ENCODE measurements around the gene RTP5.

The RTP5 gene

DNA sequence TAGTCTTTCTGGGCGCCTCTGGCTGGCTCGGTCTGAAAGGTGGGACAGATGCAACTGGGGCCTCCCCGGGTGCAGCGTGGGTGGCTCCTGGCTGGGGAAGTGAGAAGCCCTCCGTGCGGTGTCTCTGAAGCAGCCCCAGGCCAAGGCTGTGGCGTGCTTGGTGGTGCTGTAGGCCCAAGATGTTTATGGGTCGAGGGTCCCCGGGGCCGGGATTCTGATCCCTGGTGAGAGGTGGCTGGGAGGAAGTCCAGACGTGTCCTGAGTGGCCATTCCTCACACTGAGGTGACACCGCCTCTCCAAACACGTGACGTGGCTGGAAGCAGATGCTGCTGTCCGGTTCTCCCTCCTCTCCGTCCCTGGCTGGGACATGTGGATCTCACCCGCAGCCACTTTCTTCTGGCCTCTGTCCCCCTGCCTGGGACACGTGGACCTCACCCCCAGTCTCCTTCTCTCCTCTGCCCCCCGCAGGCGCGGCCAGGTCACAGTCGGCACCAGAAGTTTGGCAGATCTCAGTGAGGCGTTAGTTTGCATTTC is 12.6 kb downstream of the RTP5 start:
- TF ChIP-seq, protein P1, sequence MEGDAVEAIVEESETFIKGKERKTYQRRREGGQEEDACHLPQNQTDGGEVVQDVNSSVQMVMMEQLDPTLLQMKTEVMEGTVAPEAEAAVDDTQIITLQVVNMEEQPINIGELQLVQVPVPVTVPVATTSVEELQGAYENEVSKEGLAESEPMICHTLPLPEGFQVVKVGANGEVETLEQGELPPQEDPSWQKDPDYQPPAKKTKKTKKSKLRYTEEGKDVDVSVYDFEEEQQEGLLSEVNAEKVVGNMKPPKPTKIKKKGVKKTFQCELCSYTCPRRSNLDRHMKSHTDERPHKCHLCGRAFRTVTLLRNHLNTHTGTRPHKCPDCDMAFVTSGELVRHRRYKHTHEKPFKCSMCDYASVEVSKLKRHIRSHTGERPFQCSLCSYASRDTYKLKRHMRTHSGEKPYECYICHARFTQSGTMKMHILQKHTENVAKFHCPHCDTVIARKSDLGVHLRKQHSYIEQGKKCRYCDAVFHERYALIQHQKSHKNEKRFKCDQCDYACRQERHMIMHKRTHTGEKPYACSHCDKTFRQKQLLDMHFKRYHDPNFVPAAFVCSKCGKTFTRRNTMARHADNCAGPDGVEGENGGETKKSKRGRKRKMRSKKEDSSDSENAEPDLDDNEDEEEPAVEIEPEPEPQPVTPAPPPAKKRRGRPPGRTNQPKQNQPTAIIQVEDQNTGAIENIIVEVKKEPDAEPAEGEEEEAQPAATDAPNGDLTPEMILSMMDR (conservative IDR thresholded peaks at IDR 0.05; ENCODE audit: low read depth) = no peak
- DNase-seq (ENCODE audit: low spot score) = no peak
- H3K27ac ChIP-seq = peak overlapping the region; percentile 87
- POLR2A ChIA-PET (ENCODE audit: low non-redundant PET) = no interaction called here
- CTCF ChIA-PET = interaction anchor here (0.5 kb wide), 1 partner anchor 19 kb away, joined by 5 read pairs; no protein-coding TSS in a partner anchor

DNA sequence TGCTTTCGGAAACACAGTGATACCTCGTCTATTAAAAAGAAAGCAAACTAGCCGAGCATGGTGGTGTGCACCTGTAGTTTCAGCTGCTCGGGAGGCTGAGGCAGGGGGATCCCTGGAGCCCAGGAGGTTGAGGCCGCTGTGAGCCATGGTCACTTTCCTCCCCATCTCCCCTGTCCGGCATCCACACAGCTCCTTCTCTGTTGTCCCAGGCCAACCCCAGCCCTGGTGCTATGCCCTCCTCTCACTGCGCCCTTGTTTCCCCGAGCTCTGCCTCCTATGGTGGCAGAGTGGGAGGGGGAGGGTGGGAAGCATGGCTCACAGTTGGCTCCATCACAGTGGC is 15.4 kb downstream of the RTP5 start:
- TF ChIP-seq, protein P1 (conservative IDR thresholded peaks at IDR 0.05; ENCODE audit: low read depth) = no peak
- POLR2A ChIA-PET (ENCODE audit: low non-redundant PET) = interaction anchor here (1.7 kb wide), 1 partner anchor 151 kb away, joined by 3 read pairs; the partner anchor contains the start of gene D2HGDH
- CTCF ChIA-PET = interaction anchor here (0.6 kb wide), 1 partner anchor 1034 kb away, joined by 4 read pairs; no protein-coding TSS in a partner anchor

DNA sequence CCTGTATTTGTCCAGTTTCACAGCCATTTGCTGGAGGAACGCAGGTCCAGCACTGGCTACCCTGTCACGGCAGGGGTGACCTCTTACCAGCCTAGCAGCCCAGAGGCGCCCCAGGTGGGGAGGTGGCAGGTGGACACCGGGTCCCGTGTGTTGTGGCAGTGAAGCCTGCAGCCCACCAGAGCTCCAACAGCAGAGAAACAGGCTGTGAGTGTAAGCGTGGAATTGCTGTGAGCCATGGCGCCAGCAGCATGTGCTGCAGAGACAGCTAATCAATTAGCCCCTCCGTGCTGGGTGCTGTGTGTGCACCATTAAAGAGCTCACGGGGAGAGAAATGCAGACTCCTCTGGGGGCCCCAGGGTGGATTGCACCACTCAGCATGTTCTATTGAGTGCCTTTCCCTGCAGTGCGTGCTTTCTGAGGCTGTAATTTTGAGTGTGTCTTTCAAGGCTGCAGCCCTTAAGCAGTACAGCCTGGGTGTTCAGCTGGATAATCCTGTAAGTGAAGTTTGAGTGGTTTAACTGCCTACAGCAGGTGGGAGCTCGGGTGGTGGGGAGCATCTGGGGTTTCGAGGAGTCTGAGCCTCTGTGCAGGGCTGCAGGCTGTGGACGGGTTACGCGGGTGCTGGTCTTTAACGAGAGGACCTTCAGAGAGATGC is 15.9 kb downstream of the RTP5 start:
- H3K27ac ChIP-seq = no peak overlapping the region
- ChIA-PET CTCF (interaction anchor here (0.6 kb wide), 1 partner anchor 1034 kb away, joined by 4 read pairs; no protein-coding TSS in a partner anchor), POLR2A (ENCODE audit: low non-redundant PET) (interaction anchor here (1.7 kb wide), 1 partner anchor 151 kb away, joined by 3 read pairs; the partner anchor contains the start of gene D2HGDH)
- TF ChIP-seq, protein P1 (conservative IDR thresholded peaks at IDR 0.05; ENCODE audit: low read depth) = no peak
- no peak for DNase-seq (ENCODE audit: low spot score)

More for the DNA sequence above, 15.4 kb downstream of the RTP5 start:
- no peak for DNase-seq (ENCODE audit: low spot score)
- no peak overlapping the region for H3K27ac ChIP-seq

DNA sequence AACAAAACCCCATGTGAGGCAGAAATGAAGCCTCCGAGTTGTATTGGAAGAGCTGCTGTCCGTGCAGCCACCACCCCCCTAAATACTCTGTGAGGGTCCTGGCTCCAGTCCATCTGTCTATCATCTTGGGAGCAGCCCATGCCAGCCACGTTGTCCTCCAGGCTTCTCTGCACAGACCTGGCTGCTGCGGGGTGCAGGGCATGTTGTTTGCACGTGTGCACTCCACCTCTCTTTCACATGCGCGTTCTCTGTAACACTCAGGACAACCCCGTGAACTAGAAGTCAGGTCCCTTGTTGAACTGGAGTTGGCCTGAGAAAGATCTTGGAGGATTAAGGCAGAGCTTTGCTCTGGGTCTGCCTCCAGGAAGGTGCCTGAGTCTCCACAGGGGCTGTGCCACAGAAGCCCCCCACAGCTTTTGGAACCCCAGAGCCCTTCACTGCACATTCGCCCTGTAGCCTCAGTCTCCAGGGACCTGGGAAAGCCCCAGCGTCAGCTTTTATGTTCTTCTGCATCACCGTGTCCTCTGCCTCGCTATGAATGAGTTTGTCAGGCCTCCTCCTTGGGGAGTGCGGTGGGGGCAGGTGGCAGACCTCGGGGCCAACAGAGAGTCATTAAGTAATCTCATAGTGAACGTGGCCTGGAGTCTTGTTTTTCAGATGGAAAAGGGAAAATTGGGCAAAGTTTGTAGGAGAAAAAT is 16.6 kb downstream of the RTP5 start:
- ChIA-PET POLR2A (ENCODE audit: low non-redundant PET) (no interaction called here), CTCF (no interaction called here)
- TF ChIP-seq, protein P1 (conservative IDR thresholded peaks at IDR 0.05; ENCODE audit: low read depth) = no peak
- no peak for DNase-seq (ENCODE audit: low spot score)
- 0 out of 2 replicates have a peak overlapping the region, but pooled peaks have one; percentile 32 for H3K27ac ChIP-seq

DNA sequence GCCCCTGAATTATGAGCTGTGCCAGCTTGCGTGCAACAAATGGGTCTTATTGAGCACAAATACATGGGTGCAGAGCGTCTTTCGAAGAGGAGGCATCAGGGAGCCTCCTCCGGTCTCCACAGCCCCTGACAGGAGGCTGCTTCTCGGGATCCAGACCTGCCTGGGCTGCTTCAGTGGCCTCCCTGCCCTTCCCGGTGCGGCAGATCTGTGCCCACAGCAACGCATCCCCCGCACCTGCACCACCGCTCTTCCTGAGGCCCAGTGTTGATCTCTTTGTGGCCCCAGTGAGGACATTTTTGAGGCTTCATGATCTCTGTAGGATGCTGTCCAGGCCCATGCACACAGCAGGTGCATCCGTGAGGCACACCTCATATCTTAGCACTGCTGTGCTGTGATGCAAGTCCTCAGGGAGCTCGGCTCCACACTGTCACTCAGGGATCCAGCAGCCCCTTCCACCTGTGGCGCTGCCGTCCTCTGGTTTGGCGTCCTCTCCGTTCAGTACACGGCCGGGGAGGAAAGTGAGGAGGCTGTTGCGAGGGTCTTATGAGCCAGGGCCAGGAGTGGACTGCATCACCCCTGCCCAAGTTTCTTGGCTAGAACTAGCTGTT is 17.4 kb downstream of the RTP5 start:
- TF ChIP-seq, protein P1 (conservative IDR thresholded peaks at IDR 0.05; ENCODE audit: low read depth) = no peak
- ChIA-PET CTCF (interaction anchor here (0.5 kb wide), 1 partner anchor 271 kb away, joined by 5 read pairs; no protein-coding TSS in a partner anchor), POLR2A (ENCODE audit: low non-redundant PET) (no interaction called here)
- peak overlapping the region; percentile 32; the same call in 1 of the 2 replicates for H3K27ac ChIP-seq
- DNase-seq (ENCODE audit: low spot score) = no peak

DNA sequence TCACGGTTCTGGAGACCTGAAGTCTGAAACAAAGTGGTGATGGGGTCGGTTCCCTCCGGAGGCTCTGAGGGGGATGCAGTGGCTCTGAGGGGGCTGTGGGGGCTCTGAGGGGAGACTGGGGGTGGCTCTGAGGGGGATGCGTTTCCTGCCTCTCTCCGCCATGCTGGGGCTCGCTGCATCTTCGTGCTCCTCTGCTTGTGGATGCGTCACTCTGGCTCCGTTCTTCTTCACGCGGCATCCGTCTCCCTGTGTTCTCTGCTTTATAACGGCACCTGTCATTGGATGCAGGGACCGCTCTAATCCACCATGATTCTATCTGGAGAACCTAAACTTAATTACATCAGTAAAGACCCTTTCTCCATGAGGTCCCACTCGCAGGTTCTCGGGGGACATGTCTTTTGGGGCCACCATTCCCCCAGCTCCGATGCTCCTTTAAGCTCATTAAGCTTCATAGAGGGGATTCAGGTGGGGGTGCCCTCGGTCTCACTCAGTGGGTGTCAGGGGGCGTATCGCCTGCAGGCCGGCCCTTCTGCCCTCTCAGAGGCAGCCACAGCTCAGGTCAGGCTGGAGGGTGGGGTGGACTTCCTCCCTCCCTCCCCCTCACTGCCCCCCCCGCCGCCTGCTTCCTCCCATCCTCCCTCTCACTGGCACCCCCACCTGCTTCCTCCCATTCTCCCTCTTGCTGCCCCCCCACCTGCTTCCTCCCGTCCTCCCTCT is 18.4 kb downstream of the RTP5 start:
- POLR2A ChIA-PET (ENCODE audit: low non-redundant PET) = no interaction called here
- TF ChIP-seq, protein P1 (conservative IDR thresholded peaks at IDR 0.05; ENCODE audit: low read depth) = no peak
- CTCF ChIA-PET = no interaction called here
- DNase-seq (ENCODE audit: low spot score) = no peak
- no peak overlapping the region for H3K27ac ChIP-seq
